DOHH2 (cell line): ENCODE data around the gene HTRA3.

ENCODE experiments used
- CTCF ChIP-seq: fragments of 200-600 bp; sonication (generic); IDR thresholded peaks from one replicate; pipeline ENCODE4 v1.5.1; 2014; ENCODE audit warnings: antibody characterized with exemption, mild to moderate bottlenecking, low read depth, low read length; ENCODE audit not compliant: poor library complexity, severe bottlenecking
- EZH2phosphoT487 ChIP-seq: fragments of 200-600 bp; sonication (generic); IDR thresholded peaks from 2 replicates; pipeline ENCODE4 v1.6.1; 2017; ENCODE audit warnings: borderline replicate concordance, mild to moderate bottlenecking, antibody characterized with exemption, low read length, moderate library complexity, mixed read lengths

GRCh38 chr4:8332038-8332857 lies 62.7 kb downstream of the HTRA3 start:
- TF ChIP-seq CTCF = no peak
- no peak for TF ChIP-seq EZH2phosphoT487
